GM18498 (cell line): Measurements from ENCODE around the gene OR4C6.

Experiments
- ATAC-seq: cut with Tn5 transposase; IDR thresholded peaks from one replicate; pipeline ENCODE4 v1.9.1; 2021; ENCODE audit warnings: mild to moderate bottlenecking, moderate library complexity; ENCODE audit not compliant: unreplicated experiment

OR4C6 gene

GRCh38 chr11:55661901-55662300, at the start of gene OR4C6:
Gene OR4C6 (plus strand): TSS chr11:55662201. CDS start chr11:55665167, 2,966 bp downstream.
- no peak for ATAC-seq

DNA sequence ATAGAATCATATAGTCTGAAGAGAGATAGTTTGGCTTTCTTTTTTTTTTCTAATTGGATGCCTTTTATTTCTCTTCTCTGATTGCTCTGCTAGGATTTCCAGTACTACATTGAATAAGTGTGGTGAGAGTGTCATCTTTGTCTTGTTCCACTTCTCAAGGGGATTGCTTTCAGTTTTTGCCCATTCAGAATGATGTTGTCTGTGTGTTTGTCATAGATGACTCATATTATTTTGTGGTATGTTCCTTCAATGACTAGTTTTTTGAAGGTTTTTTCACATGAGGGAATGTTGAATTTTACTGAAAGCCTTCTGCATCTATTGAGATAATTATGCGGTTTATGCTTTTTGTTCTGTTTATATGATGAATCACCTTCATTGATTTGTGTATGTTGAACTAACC, 37.5 kb upstream of the OR4C6 start:
- no peak for ATAC-seq

DNA sequence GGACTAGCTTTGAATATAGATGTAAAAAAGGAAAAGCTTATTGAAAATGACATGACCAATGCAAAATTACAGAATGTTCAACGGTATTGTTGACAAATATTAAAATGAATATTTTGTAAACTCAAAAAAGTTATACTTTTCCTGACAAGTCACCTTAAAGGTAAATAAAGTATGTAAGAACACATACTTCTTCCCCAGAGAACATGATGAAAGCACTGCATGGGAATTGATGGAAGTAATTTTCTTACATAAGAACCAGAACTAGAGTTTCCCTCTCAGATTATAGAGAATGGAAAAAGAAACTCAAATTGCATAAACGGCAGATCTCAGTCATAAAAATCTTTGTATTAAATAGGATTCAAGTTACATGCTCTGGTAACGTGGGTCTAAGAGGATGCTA, 27.2 kb upstream of the OR4C6 start, which contains the start of gene OR4P4:
OR4P4 (plus strand) TSS at position 301 of the 400 bp plus-strand sequence.
- no peak for ATAC-seq

GRCh38 chr11:55648027-55648426, 14.0 kb upstream of the OR4C6 start, which contains the start of gene OR4S2:
Gene OR4S2 (plus strand): TSS chr11:55648327. CDS start chr11:55650904, 2,577 bp downstream.
- no peak for ATAC-seq

- peak; percentile 37 for ATAC-seq
Observed at GRCh38 chr11:55652560-55652959, 9.4 kb upstream of the OR4C6 start.

DNA sequence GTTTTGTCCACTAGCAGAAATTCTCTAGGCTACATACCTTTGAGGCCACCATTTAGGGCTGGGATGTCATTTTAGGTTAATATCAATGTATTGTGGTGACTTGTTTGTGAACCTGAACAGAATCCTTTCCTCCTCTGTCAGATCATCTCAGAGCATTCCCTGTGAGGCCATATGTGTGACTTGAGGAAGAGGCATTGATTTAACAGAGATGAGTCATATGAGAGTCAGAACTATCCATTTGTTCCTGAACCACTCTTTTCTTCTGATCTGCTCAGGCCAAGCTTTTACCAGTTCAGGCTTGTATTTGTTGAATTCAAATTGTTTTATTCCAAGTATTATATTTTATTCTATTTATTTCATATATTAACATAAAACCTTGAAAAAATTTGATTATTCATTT, 6.9 kb upstream of the OR4C6 start:
- ATAC-seq: no peak

DNA sequence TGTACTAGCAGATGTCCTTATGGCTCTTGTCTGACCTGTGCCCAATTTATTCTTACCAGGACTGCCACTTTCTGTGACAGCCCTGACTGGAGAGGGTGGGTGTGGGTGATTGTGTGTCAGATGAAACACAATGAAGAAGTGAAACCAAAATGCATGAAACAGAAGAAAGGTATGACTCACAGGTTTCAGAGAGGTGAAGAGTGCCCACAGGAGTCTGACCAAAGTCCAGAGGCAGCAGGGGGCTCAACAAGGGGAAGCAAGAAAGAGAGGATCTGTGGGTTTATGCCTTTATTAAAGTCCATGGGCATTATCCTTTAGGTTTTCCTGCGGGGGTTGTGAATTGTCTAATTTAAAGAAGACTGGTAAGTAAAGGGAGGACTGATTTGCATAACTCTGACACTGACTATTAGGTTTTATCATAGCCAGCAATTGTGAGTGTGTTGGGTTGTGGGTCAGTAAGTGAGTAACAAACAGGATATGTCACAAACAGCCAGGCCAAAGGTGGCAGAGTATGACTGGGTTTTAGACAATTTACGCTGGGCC, 3.9 kb upstream of the OR4C6 start:
- ATAC-seq: peak; percentile 96

- peak; percentile 41 for ATAC-seq
Observed at GRCh38 chr11:55658608-55659007, 3.4 kb upstream of the OR4C6 start.

DNA sequence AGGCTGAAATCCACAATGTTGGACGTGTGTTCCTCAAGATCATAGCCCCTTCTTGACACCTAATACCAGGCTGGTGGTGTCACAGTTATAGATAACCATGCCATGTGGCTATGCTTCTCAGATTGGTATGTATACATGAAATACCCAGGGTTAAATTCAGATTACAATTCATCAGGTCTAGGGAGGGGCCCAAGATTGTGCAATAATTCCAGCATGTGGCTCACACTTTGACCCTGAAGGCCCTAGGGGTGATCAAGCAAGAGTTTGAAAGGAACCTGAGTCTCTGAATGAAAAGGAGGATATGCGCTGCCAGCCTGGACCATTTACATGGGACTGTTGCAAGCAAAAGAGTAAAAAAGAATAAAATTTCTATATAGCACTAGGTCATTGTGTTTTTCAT, 7.4 kb downstream of the OR4C6 start:
- no peak for ATAC-seq

- ATAC-seq: no peak
Observed at GRCh38 chr11:55673860-55674259, 11.9 kb downstream of the OR4C6 start.

- ATAC-seq: peak; percentile 98
Observed at GRCh38 chr11:55697817-55698216, 35.8 kb downstream of the OR4C6 start.

GRCh38 chr11:55701429-55701828, 39.4 kb downstream of the OR4C6 start:
- ATAC-seq: no peak

DNA sequence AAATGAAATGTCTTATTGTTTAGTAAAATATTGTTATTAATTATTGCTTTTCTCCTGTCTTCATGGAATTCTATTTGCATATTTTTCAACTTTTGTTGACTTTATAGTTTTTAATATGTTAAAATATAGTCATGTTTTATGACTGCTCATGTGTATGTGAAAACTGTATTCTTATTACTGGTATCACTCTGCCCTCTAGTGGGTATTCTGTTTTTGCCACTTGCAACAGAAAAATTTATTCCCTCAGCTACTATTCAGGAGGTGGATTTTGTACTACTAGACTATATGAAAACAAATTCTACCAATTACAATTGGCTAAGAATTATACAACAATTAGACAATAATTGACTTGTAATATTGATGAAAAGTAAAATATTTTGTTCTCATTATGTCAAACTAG, 45.0 kb downstream of the OR4C6 start:
- ATAC-seq: peak; percentile 58

- ATAC-seq: peak; percentile 84
Observed at GRCh38 chr11:55714982-55715888, 53.2 kb downstream of the OR4C6 start.
